ENCODE measurements around the gene HTR5A. TPM values are rescaled to one million over a fixed set of nuclear protein-coding genes. Genes with fewer than 3 reads are reported as not detected.

HTR5A gene
- total and polyA plus RNA-seq, 10 of the 15 experiments (the other 5 are each of a cell fraction or from before 2014, with no cell fraction given) = not detected

DNA sequence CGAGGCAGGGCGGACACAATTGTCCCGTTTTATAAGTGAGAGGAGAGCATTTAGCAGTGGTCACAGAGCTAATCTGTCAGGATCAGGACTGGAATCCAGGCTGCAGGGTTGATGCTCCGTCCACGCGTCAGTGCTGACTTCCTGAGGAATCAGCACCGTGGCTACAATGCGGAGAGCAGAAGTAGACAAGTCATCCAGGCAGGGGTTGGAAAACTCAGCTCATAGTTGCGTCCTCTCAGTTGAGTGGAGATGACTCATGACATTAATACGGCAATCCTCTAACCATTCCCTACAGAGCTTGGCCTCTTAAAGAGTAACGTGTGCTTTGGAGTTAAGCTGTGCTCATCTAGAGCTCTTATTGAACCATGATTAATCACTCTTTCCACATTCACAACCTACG, 17.1 kb upstream of the HTR5A start:
- no peak for DNase-seq (ENCODE audit: low read depth, low spot score)
- intact Hi-C loops (cut with micrococcal nuclease; ENCODE audit: unreplicated experiment) = no loop called here
- H3K9ac ChIP-seq (ENCODE audit: control insufficient read depth, insufficient read depth, low read length) = no peak overlapping the region
- no peak overlapping the region for H3K4me3 ChIP-seq
- ATAC-seq = no peak
- FAIRE-seq = no peak
- no peaks in the 10 kb centered on the region for H3K79me2 ChIP-seq (ENCODE audit: control insufficient read depth, insufficient read depth, low read length)
- TF ChIP-seq TAF1 (IDR thresholded peaks at IDR 0.05; ENCODE audit: borderline replicate concordance, low read depth, low read length) = no peak
- TF ChIP-seq, protein P1, sequence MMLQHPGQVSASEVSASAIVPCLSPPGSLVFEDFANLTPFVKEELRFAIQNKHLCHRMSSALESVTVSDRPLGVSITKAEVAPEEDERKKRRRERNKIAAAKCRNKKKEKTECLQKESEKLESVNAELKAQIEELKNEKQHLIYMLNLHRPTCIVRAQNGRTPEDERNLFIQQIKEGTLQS (IDR thresholded peaks at IDR 0.05; ENCODE audit: borderline replicate concordance, extremely low read depth, low read depth, low read length) = no peak
- TF ChIP-seq NFXL1 (IDR thresholded peaks at IDR 0.05; ENCODE audit: borderline replicate concordance) = no peak
- TF ChIP-seq CBX3 (IDR thresholded peaks at IDR 0.05; ENCODE audit: borderline replicate concordance, low read depth) = no peak
- TF ChIP-seq SUPT20H (IDR thresholded peaks at IDR 0.05; ENCODE audit: borderline replicate concordance, control insufficient read depth, low read depth, low read length) = no peak
- no peak for TF ChIP-seq DPF2 (IDR thresholded peaks at IDR 0.05)
- no peak for TF ChIP-seq NR2F1 (conservative IDR thresholded peaks at IDR 0.05)
- TF ChIP-seq IRF3 (IDR thresholded peaks at IDR 0.05) = no peak
- TF ChIP-seq PAX5 (IDR thresholded peaks at IDR 0.05; ENCODE audit: borderline replicate concordance, low read depth, low read length) = no peak
- no peak for TF ChIP-seq YBX1 (IDR thresholded peaks at IDR 0.05)
- TF ChIP-seq MAX (IDR thresholded peaks at IDR 0.05; ENCODE audit: low read depth, low read length) = no peak
- no peak for TF ChIP-seq MEF2A (IDR thresholded peaks at IDR 0.05; ENCODE audit: insufficient read depth, low read depth, low read length)
- TF ChIP-seq HDAC2 (IDR thresholded peaks at IDR 0.05) = no peak
- TF ChIP-seq POLR2A (IDR thresholded peaks at IDR 0.05; ENCODE audit: low read depth, low read length) = no peak
- no peak for TF ChIP-seq CBFB (IDR thresholded peaks at IDR 0.05; ENCODE audit: low read depth)
- no peak for TF ChIP-seq SRF (IDR thresholded peaks at IDR 0.05; ENCODE audit: low read depth in 2 of 2, low read length in 2 of 2)
- no peak for TF ChIP-seq SIN3A (IDR thresholded peaks at IDR 0.05; ENCODE audit: low read depth, low read length)
- TF ChIP-seq USF1 (IDR thresholded peaks at IDR 0.05; ENCODE audit: borderline replicate concordance, extremely low read length, insufficient read depth, low read depth, low read length) = no peak
- no peak for TF ChIP-seq YY1 (IDR thresholded peaks at IDR 0.05; ENCODE audit: low read depth, low read length)
- no peak for TF ChIP-seq TBL1XR1 (IDR thresholded peaks at IDR 0.05; ENCODE audit: low read depth, low read length)
- ChIA-PET POLR2A (no interaction called here), CTCF (no interaction called here), RAD21 (ENCODE audit: unreplicated experiment) (no interaction called here), SMC1A (ENCODE audit: uncharacterized antibody, unreplicated experiment) (no interaction called here)
- H3K4me1 ChIP-seq (ENCODE audit: control insufficient read depth, insufficient read depth, low read length) = no peaks in the 10 kb centered on the region
- WGBS (ENCODE audit: insufficient coverage, insufficient replicate concordance, low lambda C conversion rate, missing lambda C conversion rate) = 37% methylated on average over 12 of the region's 12 CpGs
- H2AFZ ChIP-seq (ENCODE audit: control insufficient read depth, low read depth, low read length) = no peak overlapping the region
- no peaks in the 10 kb centered on the region for H4K20me1 ChIP-seq (ENCODE audit: control insufficient read depth, insufficient read depth)
- in situ Hi-C loops (cut with MboI) = no loop called here
- no peak overlapping the region for H3K4me2 ChIP-seq (ENCODE audit: control insufficient read depth, insufficient read depth)
- no peaks in the 10 kb centered on the region for H3K36me3 ChIP-seq (ENCODE audit: control insufficient read depth in 2 of 2, insufficient read depth in 2 of 2, low read length in 1 of 2)
- no TSS peak for BruUV-seq (replicated peaks)
- H3K27me3 ChIP-seq (replicated peaks in 1 of 2; ENCODE audit: control insufficient read depth in 2 of 2, insufficient read depth in 2 of 2, low read length in 1 of 2) = no peaks in the 10 kb centered on the region
- no peak overlapping the region for H3K27ac ChIP-seq (ENCODE audit: control insufficient read depth, insufficient read depth)
- H3K9me3 ChIP-seq (replicated peaks; ENCODE audit: control insufficient read depth, insufficient read depth, low read length) = no peaks in the 10 kb centered on the region

Data from GM12878 (cell line).